Amygdala (tissue), 56 donors: Measurements from ENCODE around the gene PRDX6.
"Not testable (repeated sequence)": the region's sequence is repeated elsewhere in the genome, so short reads cannot be mapped to it uniquely, and the experiment has no call there.

Source experiments
- DNase-seq, 56 donors: peaks; one replicate each; lab custom pipeline; 2025; lab: John Stamatoyannopoulos, UW

Gene PRDX6

GRCh38 chr1:173477286-173478093 is at the start of gene PRDX6:
Gene PRDX6, plus strand, starts transcription at chr1:173477335. Its CDS starts 63 bp downstream, at chr1:173477398.
- peak in 38 of 56 donors; percentile 24 to 99 (median 88) for DNase-seq

- peak in 54 of 56 donors; percentile 12 to 82 (median 55) for DNase-seq
Measured at GRCh38 chr1:173429471-173430402, 47.4 kb upstream of the PRDX6 start.

GRCh38 chr1:173430677-173431303 is 46.3 kb upstream of the PRDX6 start:
- DNase-seq: no peak

GRCh38 chr1:173431304-173432045 is 45.7 kb upstream of the PRDX6 start:
- DNase-seq: peak in 54 of 56 donors; percentile 6 to 96 (median 63)

GRCh38 chr1:173432331-173432730 is 44.8 kb upstream of the PRDX6 start:
- DNase-seq: no peak

- DNase-seq: no peak
Measured at GRCh38 chr1:173433751-173434326, 43.3 kb upstream of the PRDX6 start.

GRCh38 chr1:173436841-173437428 is 40.2 kb upstream of the PRDX6 start:
- no peak for DNase-seq

- DNase-seq: no peak
Measured at GRCh38 chr1:173438675-173439074, 38.5 kb upstream of the PRDX6 start.

- no peak for DNase-seq
Measured at GRCh38 chr1:173440430-173440829, 36.7 kb upstream of the PRDX6 start.

GRCh38 chr1:173444757-173445156 is 32.4 kb upstream of the PRDX6 start:
- no peak for DNase-seq

- no peak for DNase-seq
Measured at GRCh38 chr1:173445164-173445563, 32.0 kb upstream of the PRDX6 start.

GRCh38 chr1:173445656-173446055 is 31.5 kb upstream of the PRDX6 start:
- DNase-seq: no peak

GRCh38 chr1:173447224-173447623 is 29.9 kb upstream of the PRDX6 start:
- DNase-seq: no peak

- no peak for DNase-seq
Measured at GRCh38 chr1:173448945-173449344, 28.2 kb upstream of the PRDX6 start.

GRCh38 chr1:173451981-173452380 is 25.2 kb upstream of the PRDX6 start:
- DNase-seq: peak in 8 of 56 donors; percentile 1 to 19 (median 9)

- DNase-seq: no peak
Measured at GRCh38 chr1:173453982-173454381, 23.2 kb upstream of the PRDX6 start.

GRCh38 chr1:173454966-173455524 is 22.1 kb upstream of the PRDX6 start:
- DNase-seq: no peak

- no peak for DNase-seq
Measured at GRCh38 chr1:173459885-173460284, 17.2 kb upstream of the PRDX6 start.

GRCh38 chr1:173462666-173463065 is 14.5 kb upstream of the PRDX6 start:
- not testable (repeated sequence) for DNase-seq
